ENCODE measurements around the gene PSMD11. TPM values are rescaled to one million over a fixed set of nuclear protein-coding genes. Genes with fewer than 3 reads are reported as not detected.

The PSMD11 gene
- total and polyA plus RNA-seq, 2 donors (not counting 3 experiments of a cell fraction or from before 2014, with no cell fraction given) = 59.4 to 153 TPM

- ChIA-PET CTCF (no interaction called here), POLR2A (no interaction called here)
- intact Hi-C loops (cut with micrococcal nuclease) = no loop called here
- H3K4me3 ChIP-seq (replicated peaks in 1 of 3; ENCODE audit: insufficient read depth in 1 of 3, low read depth in 1 of 3, low read length in 3 of 3) = no peak overlapping the region
- no peak overlapping the region for H2AFZ ChIP-seq (ENCODE audit: low read depth, low read length)
- H3K9ac ChIP-seq (replicated peaks; ENCODE audit: extremely low read depth, insufficient read depth, low read length) = no peak overlapping the region
- H3K27me3 ChIP-seq (ENCODE audit: control insufficient read depth in 2 of 2, insufficient read depth in 2 of 2, low read length in 2 of 2) = no peaks in the 10 kb centered on the region
- BruUV-seq (replicated peaks) = no TSS peak
- no peak for FAIRE-seq
- H3K36me3 ChIP-seq (ENCODE audit: control insufficient read depth in 2 of 2, extremely low read depth in 1 of 2, insufficient read depth in 2 of 2, low read length in 2 of 2) = no peaks in the 10 kb centered on the region
- H3K4me2 ChIP-seq (ENCODE audit: insufficient read depth, low read length) = no peak overlapping the region
- H3K79me2 ChIP-seq (ENCODE audit: control insufficient read depth, insufficient read depth, low read length) = no peaks in the 10 kb centered on the region
- no peak for DNase-seq (ENCODE audit: low read depth, low spot score)
- no peak overlapping the region for H3K27ac ChIP-seq (ENCODE audit: insufficient read depth, low read depth, low read length)
- H4K20me1 ChIP-seq (replicated peaks; ENCODE audit: control insufficient read depth, extremely low read depth, insufficient read depth, low read length) = no peaks in the 10 kb centered on the region
- H3K9me1 ChIP-seq (replicated peaks; ENCODE audit: control insufficient read depth, extremely low read depth, insufficient read depth, low read length) = no peaks in the 10 kb centered on the region
- no peaks in the 10 kb centered on the region for H3K4me1 ChIP-seq (ENCODE audit: control insufficient read depth, extremely low read depth, insufficient read depth, low read length)
- no peaks in the 10 kb centered on the region for H3K9me3 ChIP-seq (replicated peaks; ENCODE audit: control insufficient read depth, insufficient read depth, low read length)
- TF ChIP-seq, protein P1, sequence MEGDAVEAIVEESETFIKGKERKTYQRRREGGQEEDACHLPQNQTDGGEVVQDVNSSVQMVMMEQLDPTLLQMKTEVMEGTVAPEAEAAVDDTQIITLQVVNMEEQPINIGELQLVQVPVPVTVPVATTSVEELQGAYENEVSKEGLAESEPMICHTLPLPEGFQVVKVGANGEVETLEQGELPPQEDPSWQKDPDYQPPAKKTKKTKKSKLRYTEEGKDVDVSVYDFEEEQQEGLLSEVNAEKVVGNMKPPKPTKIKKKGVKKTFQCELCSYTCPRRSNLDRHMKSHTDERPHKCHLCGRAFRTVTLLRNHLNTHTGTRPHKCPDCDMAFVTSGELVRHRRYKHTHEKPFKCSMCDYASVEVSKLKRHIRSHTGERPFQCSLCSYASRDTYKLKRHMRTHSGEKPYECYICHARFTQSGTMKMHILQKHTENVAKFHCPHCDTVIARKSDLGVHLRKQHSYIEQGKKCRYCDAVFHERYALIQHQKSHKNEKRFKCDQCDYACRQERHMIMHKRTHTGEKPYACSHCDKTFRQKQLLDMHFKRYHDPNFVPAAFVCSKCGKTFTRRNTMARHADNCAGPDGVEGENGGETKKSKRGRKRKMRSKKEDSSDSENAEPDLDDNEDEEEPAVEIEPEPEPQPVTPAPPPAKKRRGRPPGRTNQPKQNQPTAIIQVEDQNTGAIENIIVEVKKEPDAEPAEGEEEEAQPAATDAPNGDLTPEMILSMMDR (IDR thresholded peaks at IDR 0.05; ENCODE audit: extremely low read depth in 1 of 2, insufficient read depth in 1 of 2, low read depth in 1 of 2, low read length in 2 of 2) = no peak
- TF ChIP-seq MAX (IDR thresholded peaks at IDR 0.05; ENCODE audit: insufficient read depth, insufficient read length) (no peak), JUN (IDR thresholded peaks at IDR 0.05; ENCODE audit: borderline replicate concordance, insufficient read depth, insufficient read length, low read depth) (no peak)
- dilution Hi-C loops (cut with MboI; ENCODE audit: extremely low pct_ligation_motif_present, low sequenced_read_pairs) = no loop called here
Measured at GRCh38 chr17:32508926-32509325, 64.6 kb downstream of the PSMD11 start.

DNA sequence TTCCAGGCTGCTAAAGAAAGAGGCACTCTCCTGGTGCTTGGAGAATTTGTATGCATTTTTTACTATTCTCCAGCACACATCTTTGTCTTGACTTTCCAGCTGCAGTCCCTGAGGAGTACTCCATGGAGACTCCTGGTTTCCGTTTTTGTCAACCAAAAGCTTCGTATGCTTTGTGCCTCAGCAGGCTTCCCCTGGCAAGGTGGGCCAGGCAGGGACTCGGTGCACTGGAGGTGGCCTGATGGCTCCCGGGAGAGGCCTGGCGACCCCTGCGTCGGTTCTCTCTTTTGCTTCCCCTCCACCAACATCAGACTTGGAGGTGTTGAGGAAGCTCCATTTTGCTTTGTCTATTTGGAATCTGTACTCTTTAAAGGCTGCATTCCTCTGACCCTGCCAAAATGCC lies 66.2 kb downstream of the PSMD11 start:
- Histone ChIP-seq H3K27me3 (ENCODE audit: control insufficient read depth in 2 of 2, insufficient read depth in 2 of 2, low read length in 2 of 2) (no peaks in the 10 kb centered on the region), H3K4me1 (ENCODE audit: control insufficient read depth, extremely low read depth, insufficient read depth, low read length) (no peaks in the 10 kb centered on the region), H3K36me3 (ENCODE audit: control insufficient read depth in 2 of 2, extremely low read depth in 1 of 2, insufficient read depth in 2 of 2, low read length in 2 of 2) (no peaks in the 10 kb centered on the region), H3K4me3 (replicated peaks in 1 of 3; ENCODE audit: insufficient read depth in 1 of 3, low read depth in 1 of 3, low read length in 3 of 3) (no peak overlapping the region), H3K27ac (ENCODE audit: insufficient read depth, low read depth, low read length) (no peak overlapping the region), H3K79me2 (ENCODE audit: control insufficient read depth, insufficient read depth, low read length) (no peaks in the 10 kb centered on the region), H3K9me3 (replicated peaks; ENCODE audit: control insufficient read depth, insufficient read depth, low read length) (no peaks in the 10 kb centered on the region), H3K9ac (replicated peaks; ENCODE audit: extremely low read depth, insufficient read depth, low read length) (no peak overlapping the region), H3K4me2 (ENCODE audit: insufficient read depth, low read length) (no peak overlapping the region), H3K9me1 (replicated peaks; ENCODE audit: control insufficient read depth, extremely low read depth, insufficient read depth, low read length) (no peaks in the 10 kb centered on the region), H4K20me1 (replicated peaks; ENCODE audit: control insufficient read depth, extremely low read depth, insufficient read depth, low read length) (no peaks in the 10 kb centered on the region), H2AFZ (ENCODE audit: low read depth, low read length) (no peak overlapping the region)
- intact Hi-C loops (cut with micrococcal nuclease) = no loop called here
- BruUV-seq (replicated peaks) = no TSS peak
- CTCF ChIA-PET = interaction anchor here (0.9 kb wide), 1 partner anchor 49 kb away, joined by 3 read pairs; no protein-coding TSS in a partner anchor
- POLR2A ChIA-PET = interaction anchor here (0.7 kb wide), 1 partner anchor 13 kb away, joined by 5 read pairs; no protein-coding TSS in a partner anchor
- FAIRE-seq (no peak), DNase-seq (ENCODE audit: low read depth, low spot score) (no peak)
- dilution Hi-C loops (cut with MboI; ENCODE audit: extremely low pct_ligation_motif_present, low sequenced_read_pairs) = no loop called here
- TF ChIP-seq POLR2A (IDR thresholded peaks at IDR 0.05; ENCODE audit: low read depth, low read length) (no peak), GATA2 (IDR thresholded peaks at IDR 0.05; ENCODE audit: insufficient read depth, insufficient read length, low read depth, low read length) (no peak), JUN (IDR thresholded peaks at IDR 0.05; ENCODE audit: borderline replicate concordance, insufficient read depth, insufficient read length, low read depth) (no peak), MYC (IDR thresholded peaks at IDR 0.05; ENCODE audit: low read depth, low read length) (no peak), MAX (IDR thresholded peaks at IDR 0.05; ENCODE audit: insufficient read depth, insufficient read length) (no peak), POLR2AphosphoS5 (IDR thresholded peaks at IDR 0.05; ENCODE audit: insufficient read depth, low read depth, low read length) (no peak), EZH2 (IDR thresholded peaks at IDR 0.05; ENCODE audit: borderline replicate concordance, low read depth, low read length, severe bottlenecking) (no peak), FOS (IDR thresholded peaks at IDR 0.05; ENCODE audit: borderline replicate concordance, insufficient read depth, low read length) (no peak)
- TF ChIP-seq, protein P1 (IDR thresholded peaks at IDR 0.05; ENCODE audit: extremely low read depth in 1 of 2, insufficient read depth in 1 of 2, low read depth in 1 of 2, low read length in 2 of 2) = no peak
